HFF-Myc (cell line): ENCODE results near the gene SRRT.

Source experiments
- DNase-seq: peaks from one replicate; pipeline ENCODE4 v3.0.0-alpha.2; 2011; ENCODE audit warnings: low read depth; ENCODE audit errors: extremely low read depth
- H3K4me3 ChIP-seq: replicated peaks from 2 replicates; pipeline ENCODE4 v1.5.1; 2011; ENCODE audit warnings: low read depth, mild to moderate bottlenecking, control low read depth, low read length
- TF ChIP-seq, protein P1 (sequence below): IDR thresholded peaks from 2 replicates; pipeline ENCODE4 v1.5.1; 2012; ENCODE audit warnings: mild to moderate bottlenecking, low read depth, low read length, control low read depth; ENCODE audit errors: missing control alignments

Gene SRRT, protein sequence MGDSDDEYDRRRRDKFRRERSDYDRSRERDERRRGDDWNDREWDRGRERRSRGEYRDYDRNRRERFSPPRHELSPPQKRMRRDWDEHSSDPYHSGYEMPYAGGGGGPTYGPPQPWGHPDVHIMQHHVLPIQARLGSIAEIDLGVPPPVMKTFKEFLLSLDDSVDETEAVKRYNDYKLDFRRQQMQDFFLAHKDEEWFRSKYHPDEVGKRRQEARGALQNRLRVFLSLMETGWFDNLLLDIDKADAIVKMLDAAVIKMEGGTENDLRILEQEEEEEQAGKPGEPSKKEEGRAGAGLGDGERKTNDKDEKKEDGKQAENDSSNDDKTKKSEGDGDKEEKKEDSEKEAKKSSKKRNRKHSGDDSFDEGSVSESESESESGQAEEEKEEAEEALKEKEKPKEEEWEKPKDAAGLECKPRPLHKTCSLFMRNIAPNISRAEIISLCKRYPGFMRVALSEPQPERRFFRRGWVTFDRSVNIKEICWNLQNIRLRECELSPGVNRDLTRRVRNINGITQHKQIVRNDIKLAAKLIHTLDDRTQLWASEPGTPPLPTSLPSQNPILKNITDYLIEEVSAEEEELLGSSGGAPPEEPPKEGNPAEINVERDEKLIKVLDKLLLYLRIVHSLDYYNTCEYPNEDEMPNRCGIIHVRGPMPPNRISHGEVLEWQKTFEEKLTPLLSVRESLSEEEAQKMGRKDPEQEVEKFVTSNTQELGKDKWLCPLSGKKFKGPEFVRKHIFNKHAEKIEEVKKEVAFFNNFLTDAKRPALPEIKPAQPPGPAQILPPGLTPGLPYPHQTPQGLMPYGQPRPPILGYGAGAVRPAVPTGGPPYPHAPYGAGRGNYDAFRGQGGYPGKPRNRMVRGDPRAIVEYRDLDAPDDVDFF

DNA sequence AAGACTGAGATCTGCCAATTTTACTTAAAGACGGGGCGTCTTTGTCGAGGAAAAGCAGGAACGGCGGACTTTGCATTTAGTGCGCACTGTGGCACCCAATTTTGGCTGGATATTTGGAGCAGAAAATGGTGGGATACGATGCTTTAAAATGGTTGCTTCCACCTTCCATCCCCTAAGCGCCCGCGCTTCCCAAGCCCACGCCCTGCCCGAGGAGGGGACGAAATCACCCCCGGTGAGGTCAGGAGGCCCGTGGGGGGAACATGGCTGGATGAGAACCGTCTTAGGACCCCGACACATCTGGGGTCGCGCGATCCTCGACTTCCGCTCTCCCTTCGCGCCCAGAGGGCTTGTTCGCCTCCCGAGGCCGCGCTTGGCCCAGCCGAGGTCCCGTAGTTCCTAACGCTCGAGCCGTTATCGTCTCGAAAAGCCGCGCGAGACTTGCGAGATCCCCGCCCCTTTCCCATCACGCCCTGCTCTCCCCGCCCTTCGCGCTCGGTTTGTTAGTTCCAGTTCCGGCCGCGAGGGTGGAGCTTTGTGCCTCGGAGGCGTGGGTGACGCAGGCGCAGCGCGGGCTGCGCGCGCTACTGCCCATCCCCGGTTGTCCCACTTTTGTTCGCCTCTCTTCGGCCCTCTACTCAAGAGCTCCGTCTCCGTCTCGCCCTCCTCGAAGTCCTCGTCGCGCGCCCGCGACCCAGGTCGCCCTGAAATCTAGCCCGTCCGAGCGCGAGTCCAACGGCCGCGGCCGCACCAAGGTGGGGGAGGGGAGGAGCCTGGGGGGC is at the start of gene SRRT:
Gene SRRT (plus strand): TSS at position 527 of the 779 bp plus-strand sequence. CDS start 488 bp downstream, outside the sequence.
- peak within 1 kb of the TSS; percentile 88 for H3K4me3 ChIP-seq

DNA sequence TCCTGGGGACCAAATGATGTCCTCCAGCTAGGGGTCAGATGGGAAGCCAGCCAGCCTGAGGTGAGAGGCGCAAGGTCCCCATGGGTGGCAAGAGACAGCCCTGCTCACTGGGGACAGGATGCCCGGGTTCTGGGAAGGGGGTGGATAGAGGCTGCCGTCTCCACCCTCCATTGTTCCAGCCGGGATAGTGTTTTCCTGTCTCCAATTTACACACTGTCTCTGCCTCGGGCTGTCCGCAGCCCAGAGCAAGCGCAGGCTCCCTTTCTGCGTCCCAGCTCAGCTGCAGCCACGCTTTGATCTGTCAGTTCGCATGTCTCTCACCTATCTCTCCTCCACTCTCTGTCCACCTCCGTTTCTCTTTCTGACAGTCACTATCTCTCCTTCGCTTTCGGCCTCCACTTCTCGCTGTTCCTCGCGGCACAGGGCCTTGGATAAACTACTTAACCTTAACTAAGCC is 49.7 kb upstream of the SRRT start:
- DNase-seq: no peak

More for the DNA sequence above, at the start of gene SRRT:
- TF ChIP-seq, protein P1, sequence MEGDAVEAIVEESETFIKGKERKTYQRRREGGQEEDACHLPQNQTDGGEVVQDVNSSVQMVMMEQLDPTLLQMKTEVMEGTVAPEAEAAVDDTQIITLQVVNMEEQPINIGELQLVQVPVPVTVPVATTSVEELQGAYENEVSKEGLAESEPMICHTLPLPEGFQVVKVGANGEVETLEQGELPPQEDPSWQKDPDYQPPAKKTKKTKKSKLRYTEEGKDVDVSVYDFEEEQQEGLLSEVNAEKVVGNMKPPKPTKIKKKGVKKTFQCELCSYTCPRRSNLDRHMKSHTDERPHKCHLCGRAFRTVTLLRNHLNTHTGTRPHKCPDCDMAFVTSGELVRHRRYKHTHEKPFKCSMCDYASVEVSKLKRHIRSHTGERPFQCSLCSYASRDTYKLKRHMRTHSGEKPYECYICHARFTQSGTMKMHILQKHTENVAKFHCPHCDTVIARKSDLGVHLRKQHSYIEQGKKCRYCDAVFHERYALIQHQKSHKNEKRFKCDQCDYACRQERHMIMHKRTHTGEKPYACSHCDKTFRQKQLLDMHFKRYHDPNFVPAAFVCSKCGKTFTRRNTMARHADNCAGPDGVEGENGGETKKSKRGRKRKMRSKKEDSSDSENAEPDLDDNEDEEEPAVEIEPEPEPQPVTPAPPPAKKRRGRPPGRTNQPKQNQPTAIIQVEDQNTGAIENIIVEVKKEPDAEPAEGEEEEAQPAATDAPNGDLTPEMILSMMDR: no peak
- peak; percentile 94 for DNase-seq

DNA sequence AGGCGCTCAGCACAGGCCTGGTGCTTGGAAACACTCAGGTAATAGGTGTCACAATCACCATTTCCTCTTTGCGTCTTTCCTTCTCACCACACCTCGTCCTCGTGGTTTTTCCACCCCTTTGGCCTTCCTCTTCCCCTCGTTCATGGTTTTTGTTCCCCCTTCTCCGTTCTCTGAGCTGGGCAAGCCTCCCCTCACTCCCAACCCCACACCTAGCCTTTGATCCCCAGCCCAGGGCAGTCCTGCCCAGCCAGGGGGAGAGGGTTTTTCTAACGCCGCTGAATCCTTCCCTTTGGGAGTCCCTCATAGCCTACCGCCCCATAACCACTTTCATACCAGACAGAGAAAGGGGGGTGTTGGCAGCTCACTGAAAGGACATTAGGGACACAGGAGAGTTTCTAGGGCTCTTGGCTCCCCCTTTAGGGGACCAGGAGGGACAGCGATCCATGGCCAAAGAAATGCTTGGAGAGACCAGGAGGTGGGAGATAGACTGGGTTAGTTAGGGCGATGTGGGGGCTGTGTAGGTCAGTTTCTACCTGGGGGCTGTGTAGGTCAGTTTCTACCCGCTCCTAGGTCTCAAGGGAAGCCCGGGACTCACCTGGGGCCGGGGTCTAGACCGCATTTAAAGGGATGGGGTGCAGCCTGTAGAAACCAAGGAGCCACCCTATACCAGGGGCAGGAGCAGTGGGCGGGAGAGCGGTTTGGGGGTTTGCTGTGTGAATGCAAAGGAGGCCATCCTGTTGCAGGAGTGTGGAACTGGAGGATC is 49.0 kb upstream of the SRRT start:
- peak; percentile 38 for DNase-seq

More for the DNA sequence above, 49.7 kb upstream of the SRRT start:
- peak overlapping the region; percentile 94 for H3K4me3 ChIP-seq
- TF ChIP-seq, protein P1: no peak

DNA sequence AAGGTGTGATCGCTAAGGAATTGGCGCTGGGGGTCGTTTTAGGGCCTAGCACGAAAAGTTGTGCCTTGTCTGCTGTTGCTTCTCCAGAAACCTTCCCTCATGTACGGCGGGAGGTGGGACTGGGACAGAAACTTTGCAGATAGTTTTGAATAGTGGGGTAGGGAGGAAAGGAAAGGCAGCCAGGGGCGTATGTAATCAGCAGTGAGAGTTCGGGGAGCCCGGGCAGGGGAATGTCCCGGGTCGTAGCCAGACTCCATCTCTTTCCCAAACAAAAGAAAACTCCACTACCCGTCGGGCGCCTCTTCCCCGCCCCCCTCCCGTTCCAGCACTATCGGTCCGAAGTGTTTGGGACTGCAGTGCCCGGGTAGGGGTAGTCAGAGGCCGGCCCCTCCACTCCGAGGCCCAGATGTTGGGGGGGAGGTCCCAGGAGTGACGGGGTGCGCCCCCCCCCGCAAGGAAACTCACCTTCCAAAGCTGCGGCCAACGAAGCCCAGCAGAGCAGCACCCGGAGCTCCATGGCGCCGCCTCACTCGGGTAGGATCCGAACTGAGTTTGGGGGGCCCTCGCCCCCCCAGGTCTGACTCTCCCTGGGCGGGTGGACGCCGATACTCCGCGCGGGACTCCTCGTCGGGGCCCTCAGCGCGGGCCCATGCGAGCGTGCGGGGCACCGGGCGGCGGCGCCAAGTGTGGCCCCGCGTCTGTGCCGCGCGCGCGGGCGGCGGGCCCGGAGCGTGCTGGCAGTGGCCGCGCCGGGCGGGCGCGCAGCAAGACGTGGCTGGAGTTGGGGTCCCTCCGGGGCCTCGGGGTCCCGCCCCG is 48.2 kb upstream of the SRRT start:
- DNase-seq: no peak

More for the DNA sequence above, 49.0 kb upstream of the SRRT start:
- TF ChIP-seq, protein P1: peak; percentile 54
- peak overlapping the region; percentile 94 for H3K4me3 ChIP-seq

More for the DNA sequence above, 48.2 kb upstream of the SRRT start:
- TF ChIP-seq, protein P1: no peak
- peak overlapping the region; percentile 94 for H3K4me3 ChIP-seq
